ENCODE data around the gene STAT5A. TPM values are rescaled to one million over a fixed set of nuclear protein-coding genes. Genes with fewer than 3 reads are reported as not detected.

STAT5A gene
- total and polyA plus RNA-seq, 9 of the 15 experiments (the other 6 are each of a cell fraction or from before 2014, with no cell fraction given) = 79.9 to 415 (median 196) TPM

GRCh38 chr17:42266462-42266861, 21.8 kb upstream of the STAT5A start (continued):
- TF ChIP-seq, protein P1, sequence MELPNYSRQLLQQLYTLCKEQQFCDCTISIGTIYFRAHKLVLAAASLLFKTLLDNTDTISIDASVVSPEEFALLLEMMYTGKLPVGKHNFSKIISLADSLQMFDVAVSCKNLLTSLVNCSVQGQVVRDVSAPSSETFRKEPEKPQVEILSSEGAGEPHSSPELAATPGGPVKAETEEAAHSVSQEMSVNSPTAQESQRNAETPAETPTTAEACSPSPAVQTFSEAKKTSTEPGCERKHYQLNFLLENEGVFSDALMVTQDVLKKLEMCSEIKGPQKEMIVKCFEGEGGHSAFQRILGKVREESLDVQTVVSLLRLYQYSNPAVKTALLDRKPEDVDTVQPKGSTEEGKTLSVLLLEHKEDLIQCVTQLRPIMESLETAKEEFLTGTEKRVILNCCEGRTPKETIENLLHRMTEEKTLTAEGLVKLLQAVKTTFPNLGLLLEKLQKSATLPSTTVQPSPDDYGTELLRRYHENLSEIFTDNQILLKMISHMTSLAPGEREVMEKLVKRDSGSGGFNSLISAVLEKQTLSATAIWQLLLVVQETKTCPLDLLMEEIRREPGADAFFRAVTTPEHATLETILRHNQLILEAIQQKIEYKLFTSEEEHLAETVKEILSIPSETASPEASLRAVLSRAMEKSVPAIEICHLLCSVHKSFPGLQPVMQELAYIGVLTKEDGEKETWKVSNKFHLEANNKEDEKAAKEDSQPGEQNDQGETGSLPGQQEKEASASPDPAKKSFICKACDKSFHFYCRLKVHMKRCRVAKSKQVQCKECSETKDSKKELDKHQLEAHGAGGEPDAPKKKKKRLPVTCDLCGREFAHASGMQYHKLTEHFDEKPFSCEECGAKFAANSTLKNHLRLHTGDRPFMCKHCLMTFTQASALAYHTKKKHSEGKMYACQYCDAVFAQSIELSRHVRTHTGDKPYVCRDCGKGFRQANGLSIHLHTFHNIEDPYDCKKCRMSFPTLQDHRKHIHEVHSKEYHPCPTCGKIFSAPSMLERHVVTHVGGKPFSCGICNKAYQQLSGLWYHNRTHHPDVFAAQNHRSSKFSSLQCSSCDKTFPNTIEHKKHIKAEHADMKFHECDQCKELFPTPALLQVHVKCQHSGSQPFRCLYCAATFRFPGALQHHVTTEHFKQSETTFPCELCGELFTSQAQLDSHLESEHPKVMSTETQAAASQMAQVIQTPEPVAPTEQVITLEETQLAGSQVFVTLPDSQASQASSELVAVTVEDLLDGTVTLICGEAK (IDR thresholded peaks at IDR 0.05) = 0 out of 2 replicates have a peak, but pooled peaks have one; percentile 14
- TF ChIP-seq, protein P1 (CRISPR knock-in tag; IDR thresholded peaks at IDR 0.05) = no peak
- no peak for TF ChIP-seq RUNX1 (IDR thresholded peaks at IDR 0.05; ENCODE audit: low read depth)
- peak; percentile 59; the same call in 1 of the 2 replicates for TF ChIP-seq SMARCA5 (IDR thresholded peaks at IDR 0.05)
- TF ChIP-seq ELF1 (tag; IDR thresholded peaks at IDR 0.05) = 0 out of 2 replicates have a peak, but pooled peaks have one; percentile 7
- TF ChIP-seq ARID2 (IDR thresholded peaks at IDR 0.05) = no peak
- no peak for TF ChIP-seq HDAC8 (tag; IDR thresholded peaks at IDR 0.05)
- peak; percentile 50; the same call in 1 of the 2 replicates for TF ChIP-seq EGR1 (conservative IDR thresholded peaks at IDR 0.05)
- peak; percentile 60; the same call in 1 of the 2 replicates for TF ChIP-seq POLR2AphosphoS5 (IDR thresholded peaks at IDR 0.05; ENCODE audit: control insufficient read depth, insufficient read depth, low read depth, low read length)
- peak in 1 of 2 experiments; percentile 6; a peak in 1 of 4 replicates for TF ChIP-seq ARNT (IDR thresholded peaks at IDR 0.05)
- no peak for TF ChIP-seq RBM17 (IDR thresholded peaks at IDR 0.05; ENCODE audit: borderline replicate concordance, low read depth, low read length)

Data from K562 (cell line).